Upper lobe of left lung (tissue), 6 donors: ENCODE results near the gene PPP1R9B. TPM values are rescaled to one million over a fixed set of nuclear protein-coding genes. Genes with fewer than 3 reads are reported as not detected.
A peak's percentile ranks its signal among the peaks of the same experiment; 100 is the strongest.

Experiments used
- ATAC-seq, 2 donors: fragments of 200-7000 bp; cut with Tn5 transposase; one replicate each; pipeline ENCODE4 v1.9.1; 2022; ENCODE audit warnings: mild to moderate bottlenecking in 2 of 2, moderate library complexity in 2 of 2; ENCODE audit not compliant: low FRiP score in 2 of 2
- DNase-seq, 2 donors: peaks; one replicate each; pipeline ENCODE4 v3.0.0-alpha.2; 2019 to 2020
- H3K27ac ChIP-seq, 4 donors: fragments of 200-600 bp; sonication (generic); one replicate each; pipeline ENCODE4 v1.5.1; 2016 to 2019
- H3K27me3 ChIP-seq, 4 donors: fragments of 200-600 bp; sonication (generic); one replicate each; pipeline ENCODE4 v1.5.1; 2017 to 2019
- H3K36me3 ChIP-seq, 4 donors: fragments of 200-600 bp; sonication (generic); one replicate each; pipeline ENCODE4 v1.5.1; 2016 to 2019
- H3K4me1 ChIP-seq, 4 donors: fragments of 200-600 bp; sonication (generic); one replicate each; pipeline ENCODE4 v1.5.1; 2018 to 2019
- H3K4me3 ChIP-seq, 4 donors: fragments of 200-600 bp; sonication (generic); one replicate each; pipeline ENCODE4 v1.5.1; 2017 to 2019; ENCODE audit warnings: mild to moderate bottlenecking in 2 of 4, moderate library complexity in 1 of 4
- H3K9me3 ChIP-seq, 4 donors: fragments of 200-600 bp; sonication (generic); one replicate each; pipeline ENCODE4 v1.5.1; 2018 to 2019
- EP300 ChIP-seq, 4 donors: sonication (generic); formaldehyde crosslinking; IDR thresholded peaks; one replicate each; pipeline ENCODE4 v1.5.1; 2017; ENCODE audit warnings: antibody characterized with exemption in 4 of 4, control low read depth in 2 of 4
- POLR2A ChIP-seq, 4 donors: fragments of 450-650 bp; IDR thresholded peaks; one replicate each; pipeline ENCODE4 v1.5.1; 2016 to 2017; ENCODE audit warnings: antibody characterized with exemption in 4 of 4, mild to moderate bottlenecking in 2 of 4
- POLR2AphosphoS5 ChIP-seq, 2 donors: sonication (generic); formaldehyde crosslinking; IDR thresholded peaks; one replicate each; pipeline ENCODE4 v1.5.1; 2017; ENCODE audit warnings: antibody characterized with exemption in 2 of 2
- WGBS, 2 donors: methylation state at CpG; one replicate each; pipeline ENCODE4 v1.1.5; 2017 to 2018; 5-methylcytosine and 5-hydroxymethylcytosine counted together
- total RNA-seq, 6 donors: library from RNA; depleted of rRNA in 4 of 6; stranded (reverse); fragments of >200 nt in 4 of 6; gene quantifications; one replicate each; pipeline versions ENCODE4 v1.1.0 to v1.2.1, GENCODE V29; 2016 to 2021
- TF ChIP-seq, protein P1 (sequence below), 6 experiments: fragments of 450-650 bp in 4 of 6; fragments of 200-600 bp in 2 of 6; sonication (generic) in 2 of 6; IDR thresholded peaks; one replicate each; pipeline ENCODE4 v1.5.1; 2016 to 2019; ENCODE audit warnings: antibody characterized with exemption in 6 of 6
- donor health status: DM: no; HTN: no; CAD: no; lungs with moderate emphysema.
- donor health status: DM: no; HTN: yes; CAD: no; lungs with severe emphysema.

Gene PPP1R9B
- total RNA-seq, 6 donors from 2014 or later: 37.5 to 121 (median 74.7) TPM

DNA sequence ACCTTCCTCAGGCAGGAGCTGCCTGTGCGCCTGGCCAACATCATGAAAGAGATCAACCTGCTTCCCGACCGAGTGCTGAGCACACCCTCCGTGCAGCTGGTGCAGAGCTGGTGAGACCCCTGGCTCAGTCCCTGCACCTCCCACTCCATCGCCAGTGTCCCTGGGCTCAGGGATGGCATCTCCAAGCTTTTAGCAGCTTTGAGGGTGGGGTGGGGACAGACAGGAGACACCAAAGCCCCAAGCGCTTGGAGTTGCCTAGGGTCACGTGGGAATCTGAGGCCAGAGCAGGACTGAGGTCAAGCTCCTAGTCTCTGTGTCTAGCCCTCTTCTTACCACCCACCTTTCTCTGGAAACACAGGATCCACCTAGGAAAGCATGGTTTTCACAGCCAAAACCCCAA lies 53.0 kb downstream of the PPP1R9B start:
- no peak for ATAC-seq
- H3K4me3 ChIP-seq: no peak overlapping the region
- peaks cover 0 to 27% (median 17%) of the 10 kb centered on the region in 4 donors for H3K36me3 ChIP-seq
- no peak for DNase-seq
- peaks cover 15 to 45% (median 35%) of the 10 kb centered on the region in 4 donors for H3K4me1 ChIP-seq
- TF ChIP-seq POLR2A (IDR thresholded peaks at IDR 0.05) (no peak), EP300 (IDR thresholded peaks at IDR 0.05) (no peak), POLR2AphosphoS5 (IDR thresholded peaks at IDR 0.05) (no peak)
- TF ChIP-seq, protein P1, sequence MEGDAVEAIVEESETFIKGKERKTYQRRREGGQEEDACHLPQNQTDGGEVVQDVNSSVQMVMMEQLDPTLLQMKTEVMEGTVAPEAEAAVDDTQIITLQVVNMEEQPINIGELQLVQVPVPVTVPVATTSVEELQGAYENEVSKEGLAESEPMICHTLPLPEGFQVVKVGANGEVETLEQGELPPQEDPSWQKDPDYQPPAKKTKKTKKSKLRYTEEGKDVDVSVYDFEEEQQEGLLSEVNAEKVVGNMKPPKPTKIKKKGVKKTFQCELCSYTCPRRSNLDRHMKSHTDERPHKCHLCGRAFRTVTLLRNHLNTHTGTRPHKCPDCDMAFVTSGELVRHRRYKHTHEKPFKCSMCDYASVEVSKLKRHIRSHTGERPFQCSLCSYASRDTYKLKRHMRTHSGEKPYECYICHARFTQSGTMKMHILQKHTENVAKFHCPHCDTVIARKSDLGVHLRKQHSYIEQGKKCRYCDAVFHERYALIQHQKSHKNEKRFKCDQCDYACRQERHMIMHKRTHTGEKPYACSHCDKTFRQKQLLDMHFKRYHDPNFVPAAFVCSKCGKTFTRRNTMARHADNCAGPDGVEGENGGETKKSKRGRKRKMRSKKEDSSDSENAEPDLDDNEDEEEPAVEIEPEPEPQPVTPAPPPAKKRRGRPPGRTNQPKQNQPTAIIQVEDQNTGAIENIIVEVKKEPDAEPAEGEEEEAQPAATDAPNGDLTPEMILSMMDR (IDR thresholded peaks at IDR 0.05): no peak
- H3K27me3 ChIP-seq: no peaks in the 10 kb centered on the region
- peak overlapping the region in 1 of 4 donors; percentile 3 for H3K27ac ChIP-seq
- 92 to 96% methylated on average over 4 to 6 of the region's 7 CpGs for WGBS, 2 donors
- no peaks in the 10 kb centered on the region for H3K9me3 ChIP-seq

DNA sequence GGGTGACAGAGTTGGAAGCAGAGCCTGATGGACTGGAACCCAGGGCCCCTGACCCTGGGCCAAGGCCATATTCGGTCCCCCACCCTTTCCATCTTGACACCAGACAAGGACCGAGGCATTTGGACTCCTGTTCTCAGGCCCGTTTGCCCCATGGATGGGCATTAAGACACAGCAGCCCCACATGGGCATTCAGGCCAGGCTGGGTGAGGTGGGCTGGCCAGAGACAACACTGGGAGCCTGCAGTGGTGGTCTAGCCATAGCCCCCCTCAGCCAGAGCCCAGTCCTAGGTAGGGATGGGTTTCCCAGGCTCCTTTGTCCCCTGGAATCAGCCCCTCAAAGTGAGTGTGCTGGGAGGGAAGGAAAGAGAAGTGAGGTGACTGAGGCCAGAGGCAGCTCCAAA lies 53.7 kb downstream of the PPP1R9B start:
- Histone ChIP-seq H3K27me3 (no peaks in the 10 kb centered on the region), H3K36me3 (peaks cover 0 to 27% (median 17%) of the 10 kb centered on the region in 4 donors), H3K4me3 (peak overlapping the region in 1 of 4 donors; percentile 75), H3K4me1 (peaks cover 14 to 38% (median 28%) of the 10 kb centered on the region in 4 donors), H3K9me3 (no peaks in the 10 kb centered on the region), H3K27ac (peak overlapping the region in 3 of 4 donors; percentile 3 to 86 (median 82))
- ATAC-seq (no peak), DNase-seq (no peak)
- TF ChIP-seq POLR2A (IDR thresholded peaks at IDR 0.05) (no peak), POLR2AphosphoS5 (IDR thresholded peaks at IDR 0.05) (no peak), EP300 (IDR thresholded peaks at IDR 0.05) (no peak)
- TF ChIP-seq, protein P1 (IDR thresholded peaks at IDR 0.05): no peak
- 81% methylated on average over 3 of the region's 3 CpGs; no CpG with 5 or more reads in 1 of the 2 donors for WGBS, 2 donors

DNA sequence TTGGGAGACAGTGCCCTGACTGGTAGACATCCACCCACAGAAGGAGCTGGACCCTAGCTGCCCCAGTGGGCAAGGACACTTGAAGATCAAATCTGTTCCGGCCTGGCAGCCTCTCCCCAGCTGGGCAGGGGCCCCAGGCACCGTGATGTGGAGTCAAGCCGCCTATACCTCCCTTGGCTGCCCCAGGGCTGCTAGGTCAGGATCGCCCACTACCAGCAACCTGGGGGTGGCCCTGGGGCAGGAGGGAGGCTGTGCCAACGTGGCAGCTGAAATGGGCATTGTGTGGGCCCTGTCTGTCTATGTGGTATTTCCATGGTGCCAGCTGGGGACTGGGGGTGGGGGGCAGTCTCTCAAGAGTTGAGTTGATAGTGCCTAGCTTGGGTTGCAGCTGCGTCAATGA lies 54.4 kb downstream of the PPP1R9B start:
- no peaks in the 10 kb centered on the region for H3K9me3 ChIP-seq
- H3K27me3 ChIP-seq: no peaks in the 10 kb centered on the region
- 13 to 22% methylated on average over 1 to 6 of the region's 6 CpGs for WGBS, 2 donors
- H3K36me3 ChIP-seq: peaks cover 0 to 32% (median 20%) of the 10 kb centered on the region in 4 donors
- H3K4me3 ChIP-seq: peak overlapping the region; percentile 11 to 98 (median 78)
- DNase-seq (no peak), ATAC-seq (no peak)
- TF ChIP-seq, protein P1 (IDR thresholded peaks at IDR 0.05): no peak
- no peak for TF ChIP-seq POLR2AphosphoS5 (IDR thresholded peaks at IDR 0.05)
- H3K4me1 ChIP-seq: peaks cover 14 to 32% (median 22%) of the 10 kb centered on the region in 4 donors
- peak overlapping the region; percentile 57 to 90 (median 84) for H3K27ac ChIP-seq

DNA sequence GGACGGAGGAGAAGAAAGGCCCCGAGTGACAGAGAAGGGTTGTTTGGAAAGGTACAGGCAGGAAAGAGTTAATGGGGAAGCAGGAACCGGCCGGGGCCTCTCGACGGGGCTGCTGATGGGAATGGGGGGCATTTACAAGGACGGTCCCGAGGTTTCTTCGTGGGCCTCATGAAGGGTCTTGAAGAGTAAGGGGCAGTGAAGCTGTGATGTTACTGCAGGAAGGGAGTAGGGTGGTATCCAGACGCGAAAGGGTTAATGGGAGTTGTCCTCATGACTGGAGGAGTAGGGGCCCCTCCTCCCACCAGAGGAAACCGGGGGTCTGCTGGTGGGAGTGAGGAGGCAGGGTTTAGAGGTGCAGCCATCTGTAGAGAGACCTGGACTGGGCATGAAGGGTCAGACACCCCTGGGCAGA lies 54.8 kb downstream of the PPP1R9B start:
- peak overlapping the region; percentile 57 to 90 (median 84) for H3K27ac ChIP-seq
- peaks cover 0 to 32% (median 22%) of the 10 kb centered on the region in 4 donors for H3K36me3 ChIP-seq
- no peaks in the 10 kb centered on the region for H3K9me3 ChIP-seq
- WGBS, 2 donors: 1 to 2% methylated on average over 12 of the region's 12 CpGs
- ATAC-seq: no peak
- DNase-seq: no peak
- TF ChIP-seq POLR2A (IDR thresholded peaks at IDR 0.05) (no peak), POLR2AphosphoS5 (IDR thresholded peaks at IDR 0.05) (no peak), EP300 (IDR thresholded peaks at IDR 0.05) (no peak)
- TF ChIP-seq, protein P1 (IDR thresholded peaks at IDR 0.05): no peak
- peak overlapping the region; percentile 75 to 98 (median 88) for H3K4me3 ChIP-seq
- peaks cover 13 to 27% (median 17%) of the 10 kb centered on the region in 4 donors for H3K4me1 ChIP-seq
- H3K27me3 ChIP-seq: no peaks in the 10 kb centered on the region
